Measurements from ENCODE around the gene ZNF678.

ZNF678 gene

GRCh38 chr1:227654431-227654830 is 91.1 kb downstream of the ZNF678 start:
- DNase-seq, result peak; percentile 7
- no peak overlapping the region for H3K27ac ChIP-seq (ENCODE audit: low read depth, low read length)
- no peaks in the 10 kb centered on the region for H3K36me3 ChIP-seq (ENCODE audit: control insufficient read depth, insufficient read depth, low read length)

DNA sequence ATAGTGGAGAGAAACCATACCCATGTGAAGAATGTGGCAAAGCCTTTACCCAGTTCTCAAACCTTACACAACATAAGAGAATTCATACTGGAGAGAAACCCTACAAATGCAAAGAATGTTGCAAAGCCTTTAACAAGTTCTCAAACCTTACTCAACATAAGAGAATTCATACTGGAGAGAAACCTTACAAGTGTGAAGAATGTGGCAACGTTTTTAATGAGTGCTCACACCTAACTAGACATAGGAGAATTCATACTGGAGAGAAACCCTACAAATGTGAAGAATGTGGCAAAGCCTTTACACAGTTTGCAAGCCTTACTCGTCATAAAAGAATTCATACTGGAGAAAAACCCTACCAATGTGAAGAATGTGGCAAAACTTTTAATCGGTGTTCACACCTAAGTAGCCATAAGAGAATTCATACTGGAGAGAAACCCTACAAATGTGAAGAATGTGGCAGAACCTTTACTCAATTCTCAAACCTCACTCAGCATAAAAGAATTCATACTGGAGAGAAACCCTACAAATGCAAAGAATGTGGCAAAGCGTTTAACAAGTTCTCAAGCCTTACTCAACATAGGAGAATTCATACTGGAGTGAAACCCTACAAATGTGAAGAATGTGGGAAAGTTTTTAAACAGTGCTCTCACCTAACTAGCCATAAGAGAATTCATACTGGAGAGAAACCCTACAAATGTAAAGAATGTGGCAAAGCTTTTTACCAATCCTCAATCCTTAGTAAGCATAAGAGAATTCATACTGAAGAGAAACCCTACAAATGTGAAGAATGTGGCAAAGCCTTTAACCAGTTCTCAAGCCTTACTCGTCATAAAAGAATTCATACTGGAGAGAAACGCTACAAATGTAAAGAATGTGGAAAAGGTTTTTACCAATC is 91.7 kb downstream of the ZNF678 start:
- DNase-seq, result peak; percentile 23
- Histone ChIP-seq H4K8ac (ENCODE audit: low read depth, low read length) (no peak overlapping the region), H2BK15ac (replicated peaks; ENCODE audit: low read depth) (no peak overlapping the region), H4K5ac (ENCODE audit: low read length) (no peak overlapping the region), H3K4me3 (ENCODE audit: low read length) (no peak overlapping the region), H3K4me2 (ENCODE audit: low read length) (no peak overlapping the region), H3K56ac (ENCODE audit: low read length) (no peak overlapping the region), H3K4ac (ENCODE audit: low read depth, low read length) (no peak overlapping the region), H3K23ac (ENCODE audit: low read length) (no peak overlapping the region), H3K27ac (ENCODE audit: low read depth, low read length) (no peak overlapping the region), H3K18ac (ENCODE audit: low read length) (no peak overlapping the region), H3K79me2 (ENCODE audit: control insufficient read depth, insufficient read depth, low read length) (no peaks in the 10 kb centered on the region), H2BK120ac (ENCODE audit: low read depth, low read length) (no peak overlapping the region), H2BK5ac (ENCODE audit: low read length) (no peak overlapping the region), H2AK5ac (ENCODE audit: low read length) (no peak overlapping the region), H3K36me3 (ENCODE audit: control insufficient read depth, insufficient read depth, low read length) (no peaks in the 10 kb centered on the region), H3K27me3 (ENCODE audit: insufficient read depth, low read length, poor library complexity) (no peaks in the 10 kb centered on the region), H3K4me1 (ENCODE audit: control insufficient read depth, low read depth, low read length) (no peaks in the 10 kb centered on the region), H3K9ac (ENCODE audit: low read length) (no peak overlapping the region), H3K79me1 (ENCODE audit: low read length) (no peaks in the 10 kb centered on the region)
- no CpG with 5 or more reads among the region's 6 CpGs for WGBS (ENCODE audit: extremely low coverage, insufficient coverage, low lambda C conversion rate)

More at GRCh38 chr1:227654431-227654830, 91.1 kb downstream of the ZNF678 start:
- no peak overlapping the region for H2BK15ac ChIP-seq (replicated peaks; ENCODE audit: low read depth)
- no peaks in the 10 kb centered on the region for H3K79me2 ChIP-seq (ENCODE audit: control insufficient read depth, insufficient read depth, low read length)
- H3K18ac ChIP-seq (ENCODE audit: low read length), result no peak overlapping the region
- H3K56ac ChIP-seq (ENCODE audit: low read length), result no peak overlapping the region
- no CpG with 5 or more reads among the region's 2 CpGs for WGBS (ENCODE audit: extremely low coverage, insufficient coverage, low lambda C conversion rate)
- no peaks in the 10 kb centered on the region for H3K79me1 ChIP-seq (ENCODE audit: low read length)
- H3K4me1 ChIP-seq (ENCODE audit: control insufficient read depth, low read depth, low read length), result no peaks in the 10 kb centered on the region
- H3K4ac ChIP-seq (ENCODE audit: low read depth, low read length), result no peak overlapping the region
- no peak overlapping the region for H3K23ac ChIP-seq (ENCODE audit: low read length)
- no peak overlapping the region for H3K4me3 ChIP-seq (ENCODE audit: low read length)
- H4K5ac ChIP-seq (ENCODE audit: low read length), result no peak overlapping the region
- H2BK5ac ChIP-seq (ENCODE audit: low read length), result no peak overlapping the region
- no peak overlapping the region for H2AK5ac ChIP-seq (ENCODE audit: low read length)
- no peak overlapping the region for H3K4me2 ChIP-seq (ENCODE audit: low read length)
- no peak overlapping the region for H2BK120ac ChIP-seq (ENCODE audit: low read depth, low read length)
- H3K9ac ChIP-seq (ENCODE audit: low read length), result no peak overlapping the region
- no peak overlapping the region for H4K8ac ChIP-seq (ENCODE audit: low read depth, low read length)
- no peaks in the 10 kb centered on the region for H3K27me3 ChIP-seq (ENCODE audit: insufficient read depth, low read length, poor library complexity)

- H2AK5ac ChIP-seq (ENCODE audit: low read length), result no peak overlapping the region
- H3K4me1 ChIP-seq (ENCODE audit: control insufficient read depth, low read depth, low read length), result no peaks in the 10 kb centered on the region
- no peak overlapping the region for H3K56ac ChIP-seq (ENCODE audit: low read length)
- no peak overlapping the region for H2BK15ac ChIP-seq (replicated peaks; ENCODE audit: low read depth)
- H3K4ac ChIP-seq (ENCODE audit: low read depth, low read length), result no peak overlapping the region
- H3K27ac ChIP-seq (ENCODE audit: low read depth, low read length), result no peak overlapping the region
- no peaks in the 10 kb centered on the region for H3K79me2 ChIP-seq (ENCODE audit: control insufficient read depth, insufficient read depth, low read length)
- H3K27me3 ChIP-seq (ENCODE audit: insufficient read depth, low read length, poor library complexity), result peaks cover 1% of the 10 kb centered on the region
- no peak overlapping the region for H2BK120ac ChIP-seq (ENCODE audit: low read depth, low read length)
- H3K36me3 ChIP-seq (ENCODE audit: control insufficient read depth, insufficient read depth, low read length), result no peaks in the 10 kb centered on the region
- DNase-seq, result peak; percentile 45
- no peak overlapping the region for H4K5ac ChIP-seq (ENCODE audit: low read length)
- no peak overlapping the region for H4K8ac ChIP-seq (ENCODE audit: low read depth, low read length)
- H3K9ac ChIP-seq (ENCODE audit: low read length), result no peak overlapping the region
- H3K18ac ChIP-seq (ENCODE audit: low read length), result no peak overlapping the region
- no peak overlapping the region for H3K23ac ChIP-seq (ENCODE audit: low read length)
- H3K4me3 ChIP-seq (ENCODE audit: low read length), result peak overlapping the region; percentile 2
- no peak overlapping the region for H3K4me2 ChIP-seq (ENCODE audit: low read length)
- H3K79me1 ChIP-seq (ENCODE audit: low read length), result no peaks in the 10 kb centered on the region
- H2BK5ac ChIP-seq (ENCODE audit: low read length), result no peak overlapping the region
Observed at GRCh38 chr1:227661495-227661894, 98.1 kb downstream of the ZNF678 start.

DNA sequence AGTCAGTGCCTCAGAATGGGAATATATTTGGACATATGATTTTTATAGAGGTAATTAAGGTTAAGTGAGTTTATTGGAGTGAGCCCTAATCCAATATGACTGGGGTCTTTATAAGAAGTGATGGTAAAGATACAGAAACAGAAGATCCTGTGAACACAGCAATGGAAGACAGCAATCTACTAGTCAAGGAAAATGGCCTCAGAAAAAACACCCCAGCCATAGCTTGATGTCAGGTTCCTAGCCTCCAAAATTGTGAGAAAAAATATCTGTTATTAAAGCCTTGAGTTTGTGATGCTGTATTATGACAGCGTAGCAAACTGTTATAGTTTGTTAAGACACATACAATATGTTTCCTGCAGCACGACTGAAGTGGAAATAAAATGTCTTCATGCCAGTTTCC is 99.6 kb downstream of the ZNF678 start:
- H4K5ac ChIP-seq (ENCODE audit: low read length), result no peak overlapping the region
- H3K4me3 ChIP-seq (ENCODE audit: low read length), result no peak overlapping the region

GRCh38 chr1:227666286-227666685 is 102.9 kb downstream of the ZNF678 start:
- H3K27me3 ChIP-seq (ENCODE audit: insufficient read depth, low read length, poor library complexity), result peaks cover 1% of the 10 kb centered on the region
- H3K27ac ChIP-seq (ENCODE audit: low read depth, low read length), result no peak overlapping the region
- no peak overlapping the region for H4K8ac ChIP-seq (ENCODE audit: low read depth, low read length)
- no peak overlapping the region for H3K18ac ChIP-seq (ENCODE audit: low read length)
- no peak overlapping the region for H3K23ac ChIP-seq (ENCODE audit: low read length)
- no peak overlapping the region for H3K4ac ChIP-seq (ENCODE audit: low read depth, low read length)
- H2AK5ac ChIP-seq (ENCODE audit: low read length), result no peak overlapping the region
- H4K5ac ChIP-seq (ENCODE audit: low read length), result no peak overlapping the region
- H3K9ac ChIP-seq (ENCODE audit: low read length), result no peak overlapping the region
- H3K36me3 ChIP-seq (ENCODE audit: control insufficient read depth, insufficient read depth, low read length), result no peaks in the 10 kb centered on the region
- no CpG with 5 or more reads among the region's 2 CpGs for WGBS (ENCODE audit: extremely low coverage, insufficient coverage, low lambda C conversion rate)
- H3K79me1 ChIP-seq (ENCODE audit: low read length), result no peaks in the 10 kb centered on the region
- H3K56ac ChIP-seq (ENCODE audit: low read length), result no peak overlapping the region
- no peak overlapping the region for H2BK120ac ChIP-seq (ENCODE audit: low read depth, low read length)
- DNase-seq, result no peak
- H3K4me1 ChIP-seq (ENCODE audit: control insufficient read depth, low read depth, low read length), result no peaks in the 10 kb centered on the region
- no peak overlapping the region for H2BK5ac ChIP-seq (ENCODE audit: low read length)
- no peaks in the 10 kb centered on the region for H3K79me2 ChIP-seq (ENCODE audit: control insufficient read depth, insufficient read depth, low read length)
- H3K4me2 ChIP-seq (ENCODE audit: low read length), result no peak overlapping the region
- H2BK15ac ChIP-seq (replicated peaks; ENCODE audit: low read depth), result no peak overlapping the region
- H3K4me3 ChIP-seq (ENCODE audit: low read length), result no peak overlapping the region

More for the DNA sequence above, 99.6 kb downstream of the ZNF678 start:
- H2BK120ac ChIP-seq (ENCODE audit: low read depth, low read length), result no peak overlapping the region
- no peak overlapping the region for H3K27ac ChIP-seq (ENCODE audit: low read depth, low read length)
- H3K9ac ChIP-seq (ENCODE audit: low read length), result no peak overlapping the region
- no peaks in the 10 kb centered on the region for H3K79me1 ChIP-seq (ENCODE audit: low read length)
- no peaks in the 10 kb centered on the region for H3K79me2 ChIP-seq (ENCODE audit: control insufficient read depth, insufficient read depth, low read length)
- peaks cover 1% of the 10 kb centered on the region for H3K27me3 ChIP-seq (ENCODE audit: insufficient read depth, low read length, poor library complexity)
- no peak overlapping the region for H2BK5ac ChIP-seq (ENCODE audit: low read length)
- H2AK5ac ChIP-seq (ENCODE audit: low read length), result no peak overlapping the region
- no peak overlapping the region for H3K56ac ChIP-seq (ENCODE audit: low read length)
- H2BK15ac ChIP-seq (replicated peaks; ENCODE audit: low read depth), result no peak overlapping the region
- H3K18ac ChIP-seq (ENCODE audit: low read length), result no peak overlapping the region
- WGBS (ENCODE audit: extremely low coverage, insufficient coverage, low lambda C conversion rate), result no CpG with 5 or more reads among the region's 2 CpGs
- H3K36me3 ChIP-seq (ENCODE audit: control insufficient read depth, insufficient read depth, low read length), result no peaks in the 10 kb centered on the region
- H3K4ac ChIP-seq (ENCODE audit: low read depth, low read length), result no peak overlapping the region
- H3K4me1 ChIP-seq (ENCODE audit: control insufficient read depth, low read depth, low read length), result no peaks in the 10 kb centered on the region
- H3K23ac ChIP-seq (ENCODE audit: low read length), result no peak overlapping the region
- no peak overlapping the region for H4K8ac ChIP-seq (ENCODE audit: low read depth, low read length)
- DNase-seq, result no peak
- H3K4me2 ChIP-seq (ENCODE audit: low read length), result no peak overlapping the region

DNA sequence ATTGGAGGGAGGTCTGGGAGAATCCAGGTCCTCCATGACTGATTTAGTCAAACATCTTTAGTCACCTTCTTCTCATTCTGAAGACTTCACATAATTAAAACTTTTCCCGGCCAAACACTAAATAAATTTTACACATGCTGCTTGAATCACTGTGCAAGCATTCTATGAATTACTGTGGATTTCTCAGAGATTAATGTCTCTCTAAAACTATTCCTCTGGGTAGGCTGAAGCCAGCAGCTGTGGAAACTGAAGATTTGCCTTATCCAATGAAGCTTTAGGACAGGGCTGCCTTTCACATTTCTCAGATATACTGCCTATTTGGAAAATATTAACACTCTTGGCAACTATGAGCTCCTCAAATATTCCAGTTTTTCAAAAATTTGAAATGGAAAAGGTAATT is 110.1 kb downstream of the ZNF678 start:
- Histone ChIP-seq H3K27ac (ENCODE audit: low read depth, low read length) (no peak overlapping the region), H3K18ac (ENCODE audit: low read length) (no peak overlapping the region), H3K79me1 (ENCODE audit: low read length) (no peaks in the 10 kb centered on the region), H3K4me2 (ENCODE audit: low read length) (no peak overlapping the region), H3K36me3 (ENCODE audit: control insufficient read depth, insufficient read depth, low read length) (no peaks in the 10 kb centered on the region), H3K23ac (ENCODE audit: low read length) (no peak overlapping the region), H3K79me2 (ENCODE audit: control insufficient read depth, insufficient read depth, low read length) (no peaks in the 10 kb centered on the region), H2BK120ac (ENCODE audit: low read depth, low read length) (no peak overlapping the region), H3K4me3 (ENCODE audit: low read length) (no peak overlapping the region), H4K8ac (ENCODE audit: low read depth, low read length) (no peak overlapping the region), H3K56ac (ENCODE audit: low read length) (no peak overlapping the region), H2AK5ac (ENCODE audit: low read length) (no peak overlapping the region), H3K27me3 (ENCODE audit: insufficient read depth, low read length, poor library complexity) (no peaks in the 10 kb centered on the region), H2BK15ac (replicated peaks; ENCODE audit: low read depth) (no peak overlapping the region), H4K5ac (ENCODE audit: low read length) (no peak overlapping the region), H3K4me1 (ENCODE audit: control insufficient read depth, low read depth, low read length) (no peaks in the 10 kb centered on the region), H2BK5ac (ENCODE audit: low read length) (no peak overlapping the region), H3K9ac (ENCODE audit: low read length) (no peak overlapping the region), H3K4ac (ENCODE audit: low read depth, low read length) (no peak overlapping the region)
- WGBS (ENCODE audit: extremely low coverage, insufficient coverage, low lambda C conversion rate), result no CpG with 5 or more reads among the region's 1 CpG
- DNase-seq, result no peak
